ENCODE measurements around the gene MAP2. TPM values are rescaled to one million over a fixed set of nuclear protein-coding genes. Genes with fewer than 3 reads are reported as not detected.

MAP2 gene
- total RNA-seq, 4 donors from 2014 or later = 7.4 to 124 (median 59.9) TPM

DNA sequence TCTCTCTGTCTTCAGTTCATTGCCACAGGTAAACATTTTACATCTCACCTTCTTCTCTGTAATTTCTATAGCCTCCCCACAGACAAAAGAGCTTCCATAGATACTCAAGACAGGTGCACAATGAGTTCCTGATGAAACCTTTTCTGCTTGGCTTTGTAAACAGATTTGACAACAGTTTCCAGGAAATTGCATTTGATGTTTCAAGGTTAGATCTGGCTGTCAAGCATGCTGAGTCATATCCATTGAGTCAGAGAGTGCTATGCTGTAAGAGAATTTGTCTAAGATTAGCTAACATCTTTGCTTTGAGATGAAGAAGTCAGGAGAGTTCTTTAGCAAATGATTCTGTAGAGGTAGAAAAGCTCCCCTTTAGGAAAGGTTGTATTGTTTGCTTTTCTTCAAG is 40.6 kb upstream of the MAP2 start:
- H3K36me3 ChIP-seq = no peaks in the 10 kb centered on the region
- TF ChIP-seq POLR2AphosphoS5 (IDR thresholded peaks at IDR 0.05) (no peak), EP300 (IDR thresholded peaks at IDR 0.05) (no peak), POLR2A (IDR thresholded peaks at IDR 0.05) (no peak)
- TF ChIP-seq, protein P1, sequence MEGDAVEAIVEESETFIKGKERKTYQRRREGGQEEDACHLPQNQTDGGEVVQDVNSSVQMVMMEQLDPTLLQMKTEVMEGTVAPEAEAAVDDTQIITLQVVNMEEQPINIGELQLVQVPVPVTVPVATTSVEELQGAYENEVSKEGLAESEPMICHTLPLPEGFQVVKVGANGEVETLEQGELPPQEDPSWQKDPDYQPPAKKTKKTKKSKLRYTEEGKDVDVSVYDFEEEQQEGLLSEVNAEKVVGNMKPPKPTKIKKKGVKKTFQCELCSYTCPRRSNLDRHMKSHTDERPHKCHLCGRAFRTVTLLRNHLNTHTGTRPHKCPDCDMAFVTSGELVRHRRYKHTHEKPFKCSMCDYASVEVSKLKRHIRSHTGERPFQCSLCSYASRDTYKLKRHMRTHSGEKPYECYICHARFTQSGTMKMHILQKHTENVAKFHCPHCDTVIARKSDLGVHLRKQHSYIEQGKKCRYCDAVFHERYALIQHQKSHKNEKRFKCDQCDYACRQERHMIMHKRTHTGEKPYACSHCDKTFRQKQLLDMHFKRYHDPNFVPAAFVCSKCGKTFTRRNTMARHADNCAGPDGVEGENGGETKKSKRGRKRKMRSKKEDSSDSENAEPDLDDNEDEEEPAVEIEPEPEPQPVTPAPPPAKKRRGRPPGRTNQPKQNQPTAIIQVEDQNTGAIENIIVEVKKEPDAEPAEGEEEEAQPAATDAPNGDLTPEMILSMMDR (IDR thresholded peaks at IDR 0.05) = no peak
- no peak overlapping the region for H3K27ac ChIP-seq
- H3K27me3 ChIP-seq = no peaks in the 10 kb centered on the region
- no peaks in the 10 kb centered on the region for H3K4me1 ChIP-seq
- no peaks in the 10 kb centered on the region for H3K9me3 ChIP-seq
- H3K4me3 ChIP-seq = no peak overlapping the region
- no peak for ATAC-seq

DNA sequence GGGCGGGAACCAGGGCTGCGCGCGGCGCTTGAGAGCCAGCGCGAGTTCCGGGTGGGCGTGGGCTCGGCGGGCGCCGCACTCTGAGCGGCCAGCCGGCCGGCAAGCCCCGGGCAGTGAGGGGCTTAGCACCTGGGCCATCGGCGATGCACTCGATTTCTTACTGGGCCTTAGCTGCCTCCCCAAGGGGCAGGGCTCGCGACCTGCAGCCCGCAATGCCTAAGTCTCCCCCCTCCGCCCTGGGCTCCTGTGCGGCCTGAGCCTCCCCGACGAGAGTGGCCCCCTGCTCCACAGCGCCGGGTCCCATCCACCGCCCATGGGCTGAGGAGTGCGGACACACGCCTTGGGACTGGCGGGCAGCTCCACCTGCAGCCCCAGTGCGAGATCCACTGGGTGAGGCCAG is 36.5 kb upstream of the MAP2 start:
- H3K27me3 ChIP-seq = no peaks in the 10 kb centered on the region
- no peak for ATAC-seq
- WGBS, 2 donors (ENCODE audit: low coverage in 1 of 2) = no CpG with 5 or more reads among the region's 34 CpGs
- no peak overlapping the region for H3K4me3 ChIP-seq
- TF ChIP-seq, protein P1 (IDR thresholded peaks at IDR 0.05) = no peak
- no peak for TF ChIP-seq POLR2AphosphoS5 (IDR thresholded peaks at IDR 0.05)
- no peak for TF ChIP-seq EP300 (IDR thresholded peaks at IDR 0.05)
- no peak for TF ChIP-seq POLR2A (IDR thresholded peaks at IDR 0.05)
- H3K36me3 ChIP-seq = no peaks in the 10 kb centered on the region
- H3K4me1 ChIP-seq = peaks cover 0 to 1% (median 0%) of the 10 kb centered on the region in 3 donors
- no peak overlapping the region for H3K27ac ChIP-seq
- H3K9me3 ChIP-seq = no peaks in the 10 kb centered on the region

DNA sequence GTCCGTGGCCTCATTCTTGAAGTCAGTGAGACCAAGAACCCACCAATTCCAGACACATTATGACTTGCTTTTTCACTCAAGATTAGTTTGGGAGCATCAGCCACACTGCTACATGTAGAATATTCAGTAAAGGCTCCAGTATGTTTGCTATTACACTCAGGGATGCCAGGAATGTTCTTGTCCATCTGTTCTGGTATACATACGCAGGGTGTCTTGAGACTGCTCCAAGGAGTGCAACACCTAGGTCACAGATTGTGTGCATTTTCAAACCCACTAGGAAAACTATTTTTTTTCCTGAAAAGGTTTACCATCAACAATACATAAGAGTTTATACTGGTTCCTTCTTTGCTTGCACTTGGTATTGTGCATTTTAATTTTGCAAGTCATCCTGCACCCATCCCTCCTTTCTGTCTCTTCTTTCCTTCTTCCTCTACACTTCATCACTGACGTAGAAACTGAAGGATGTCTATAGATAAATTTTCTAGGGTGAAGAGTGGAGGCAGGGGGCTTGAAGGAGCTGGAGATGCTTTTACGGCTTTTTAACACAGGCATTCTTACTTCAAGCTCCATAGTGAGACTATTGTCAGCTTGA is 35.3 kb upstream of the MAP2 start:
- no peaks in the 10 kb centered on the region for H3K27me3 ChIP-seq
- no peaks in the 10 kb centered on the region for H3K9me3 ChIP-seq
- peak; percentile 71 for ATAC-seq
- H3K36me3 ChIP-seq = no peaks in the 10 kb centered on the region
- no peak overlapping the region for H3K4me3 ChIP-seq
- peaks cover 0 to 7% (median 0%) of the 10 kb centered on the region in 3 donors for H3K4me1 ChIP-seq
- TF ChIP-seq POLR2A (IDR thresholded peaks at IDR 0.05) (no peak), POLR2AphosphoS5 (IDR thresholded peaks at IDR 0.05) (no peak), EP300 (IDR thresholded peaks at IDR 0.05) (no peak)
- TF ChIP-seq, protein P1 (IDR thresholded peaks at IDR 0.05) = no peak
- peak overlapping the region in 2 of 4 donors; percentile 49 to 73 for H3K27ac ChIP-seq
- 58 to 59% methylated on average over 3 of the region's 4 CpGs for WGBS, 2 donors (ENCODE audit: low coverage in 1 of 2)

DNA sequence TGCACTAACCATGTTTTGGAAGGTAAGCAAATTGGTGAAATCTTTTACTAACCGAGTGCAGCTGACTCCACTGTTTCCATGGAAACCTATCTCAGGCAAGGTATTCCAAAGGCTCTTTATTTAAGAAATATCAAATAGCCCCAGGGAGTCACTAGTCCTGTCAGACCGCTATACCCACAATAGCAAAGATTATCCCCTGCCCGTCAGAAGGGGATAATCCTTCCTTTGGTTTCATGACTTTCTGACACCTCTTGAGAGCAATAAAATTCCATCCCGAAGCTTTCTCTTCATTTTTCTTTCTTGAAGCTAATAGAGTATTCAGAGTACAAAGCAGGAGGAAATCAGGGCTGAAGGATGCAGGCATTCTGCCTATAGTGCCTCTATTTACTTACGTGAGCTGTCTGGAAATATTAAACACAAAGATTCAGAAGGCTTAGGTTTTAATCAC is 34.7 kb upstream of the MAP2 start:
- ATAC-seq = no peak

DNA sequence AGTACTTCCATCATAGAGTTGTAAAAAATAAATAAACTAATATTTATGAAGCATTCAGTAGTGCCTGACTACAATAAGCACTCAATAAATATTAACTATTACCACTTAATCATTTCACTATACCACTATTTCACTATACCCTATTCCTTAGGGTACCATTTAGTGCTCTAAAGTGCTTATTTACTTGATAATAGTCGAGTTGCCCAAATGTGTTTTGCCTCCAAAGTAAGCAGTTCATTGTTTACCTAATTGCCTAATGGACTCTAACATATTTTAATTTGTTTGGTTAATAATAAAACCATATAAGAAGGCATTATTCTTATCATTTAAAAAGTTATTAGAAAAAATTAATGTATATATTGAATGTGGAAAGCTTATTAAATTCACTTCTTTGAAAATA is 33.0 kb upstream of the MAP2 start:
- 50 to 53% methylated on average over 1 of the region's 1 CpG for WGBS, 2 donors (ENCODE audit: low coverage in 1 of 2)
- no peaks in the 10 kb centered on the region for H3K9me3 ChIP-seq

More for the DNA sequence above, 34.7 kb upstream of the MAP2 start:
- TF ChIP-seq EP300 (IDR thresholded peaks at IDR 0.05) = no peak
- Histone ChIP-seq H3K4me3 (no peak overlapping the region), H3K36me3 (no peaks in the 10 kb centered on the region), H3K9me3 (no peaks in the 10 kb centered on the region), H3K27ac (peak overlapping the region in 1 of 4 donors; percentile 73), H3K27me3 (no peaks in the 10 kb centered on the region), H3K4me1 (peaks cover 0 to 7% (median 0%) of the 10 kb centered on the region in 3 donors)
- WGBS, 2 donors (ENCODE audit: low coverage in 1 of 2) = 46 to 58% methylated on average over 5 of the region's 5 CpGs

More for the DNA sequence above, 33.0 kb upstream of the MAP2 start:
- peaks cover 0 to 7% (median 0%) of the 10 kb centered on the region in 3 donors for H3K4me1 ChIP-seq
- H3K27me3 ChIP-seq = no peaks in the 10 kb centered on the region
- no peak overlapping the region for H3K27ac ChIP-seq
- no peak overlapping the region for H3K4me3 ChIP-seq
- H3K36me3 ChIP-seq = no peaks in the 10 kb centered on the region
- TF ChIP-seq, protein P1 (IDR thresholded peaks at IDR 0.05) = no peak
- no peak for TF ChIP-seq EP300 (IDR thresholded peaks at IDR 0.05)
- no peak for TF ChIP-seq POLR2A (IDR thresholded peaks at IDR 0.05)
- no peak for TF ChIP-seq POLR2AphosphoS5 (IDR thresholded peaks at IDR 0.05)
- ATAC-seq = no peak
